Heart left ventricle (tissue), 13 donors: ENCODE results near the gene TAF7L.

Experiments
- POLR2A ChIP-seq, 2 donors: fragments of 450-650 bp; IDR thresholded peaks; one replicate each; pipeline ENCODE4 v1.6.1; 2017; ENCODE audit warnings: antibody characterized with exemption in 2 of 2, mild to moderate bottlenecking in 2 of 2, moderate library complexity in 2 of 2
- TF ChIP-seq, protein P1 (sequence below), 12 donors: fragments of 200-600 bp; sonication (generic) in 4 of 12; IDR thresholded peaks; one replicate each; pipeline versions ENCODE4 v1.5.0 to v1.8.0; 2018 to 2022; ENCODE audit warnings: antibody characterized with exemption in 12 of 12, mild to moderate bottlenecking in 5 of 12
- donor health status: ischemic (EF 13 %, LVEDD 7.1; RV severe dilation, severe dysfunction).
- donor health status: DM: no; HTN: yes; CAD: no.
- donor health status: DM: no; HTN: no; CAD: no.
- donor health status: ischemic (EF 25% LVEDD 6.9; RV normal size, moderate dysfunction).
- donor health status: ischemic (EF 25% LVEDD 5.7; RV mildly dilated, moderate dysfunction).
- donor health status: ischemic (EF 35%, LVEDD 5.7; RV mildly dilated, moderate dysfunction).
- donor health status: nonischemic (EF 11% LVEDD 7.7; RV severe dilation, severe dysfunction).
- donor health status: DM: yes; HTN: yes; CAD: no.
- donor health status: PGD.
- donor health status: ischemic (EF 29% LVEDD 5.4; RV normal size, mild dysfunction).
- donor health status: nonischemic (EF 23%, LVEDD 6.1; RV moderate dilation, normal function).

DNA sequence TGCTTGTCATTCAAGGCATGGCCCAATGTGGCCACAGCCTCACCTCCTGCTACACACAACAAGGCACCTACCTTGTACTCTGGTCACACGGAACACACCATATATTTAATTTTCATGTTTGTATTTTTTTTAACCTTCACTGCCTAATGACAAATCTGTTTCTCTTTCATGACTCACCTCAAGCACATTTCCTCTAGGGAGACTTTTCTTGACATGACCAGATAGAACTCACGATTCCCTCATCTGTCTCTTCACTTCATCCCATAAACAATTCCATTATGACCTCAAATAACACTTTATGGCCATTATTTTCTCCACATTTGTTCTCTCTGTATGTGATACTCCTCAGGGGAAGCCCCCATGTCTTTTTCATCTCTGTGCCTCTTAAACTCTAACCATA, 60.5 kb downstream of the TAF7L start:
- TF ChIP-seq, protein P1, sequence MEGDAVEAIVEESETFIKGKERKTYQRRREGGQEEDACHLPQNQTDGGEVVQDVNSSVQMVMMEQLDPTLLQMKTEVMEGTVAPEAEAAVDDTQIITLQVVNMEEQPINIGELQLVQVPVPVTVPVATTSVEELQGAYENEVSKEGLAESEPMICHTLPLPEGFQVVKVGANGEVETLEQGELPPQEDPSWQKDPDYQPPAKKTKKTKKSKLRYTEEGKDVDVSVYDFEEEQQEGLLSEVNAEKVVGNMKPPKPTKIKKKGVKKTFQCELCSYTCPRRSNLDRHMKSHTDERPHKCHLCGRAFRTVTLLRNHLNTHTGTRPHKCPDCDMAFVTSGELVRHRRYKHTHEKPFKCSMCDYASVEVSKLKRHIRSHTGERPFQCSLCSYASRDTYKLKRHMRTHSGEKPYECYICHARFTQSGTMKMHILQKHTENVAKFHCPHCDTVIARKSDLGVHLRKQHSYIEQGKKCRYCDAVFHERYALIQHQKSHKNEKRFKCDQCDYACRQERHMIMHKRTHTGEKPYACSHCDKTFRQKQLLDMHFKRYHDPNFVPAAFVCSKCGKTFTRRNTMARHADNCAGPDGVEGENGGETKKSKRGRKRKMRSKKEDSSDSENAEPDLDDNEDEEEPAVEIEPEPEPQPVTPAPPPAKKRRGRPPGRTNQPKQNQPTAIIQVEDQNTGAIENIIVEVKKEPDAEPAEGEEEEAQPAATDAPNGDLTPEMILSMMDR (IDR thresholded peaks at IDR 0.05), result no peak
- TF ChIP-seq POLR2A (IDR thresholded peaks at IDR 0.05), result no peak
